ENCODE measurements around the gene PDE2A.
"Not testable (repeated sequence)": the region's sequence is repeated elsewhere in the genome, so short reads cannot be mapped to it uniquely, and the experiment has no call there.

PDE2A gene

DNA sequence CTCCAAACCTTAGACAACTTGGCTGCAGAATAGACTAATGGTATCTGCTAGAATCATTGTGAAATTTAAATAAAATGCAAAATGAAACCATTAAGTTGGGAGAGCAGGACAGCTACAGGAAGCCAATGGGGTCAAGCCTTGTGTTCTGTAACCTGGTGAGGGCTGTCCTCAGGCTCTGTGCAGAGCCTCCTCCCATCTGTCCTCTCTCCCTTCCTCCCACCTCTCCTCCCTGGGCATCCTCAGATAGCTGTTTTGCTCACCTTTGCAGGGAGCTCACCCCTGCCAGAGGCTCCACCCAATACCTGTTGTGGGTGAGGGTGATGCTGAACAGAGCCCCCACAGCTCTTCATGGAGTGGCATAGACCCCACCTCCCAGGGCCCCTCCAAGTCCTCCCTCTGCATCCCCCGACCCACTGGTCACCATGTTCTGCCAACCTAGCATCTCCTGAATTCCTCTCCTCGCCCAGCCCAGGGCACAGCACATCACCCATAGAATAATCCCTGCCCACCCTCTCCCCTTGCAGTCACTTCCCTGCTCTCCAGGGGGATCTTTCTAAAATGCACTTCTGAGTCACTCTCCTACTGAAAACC is 100.3 kb downstream of the PDE2A start:
- no peak for DNase-seq

DNA sequence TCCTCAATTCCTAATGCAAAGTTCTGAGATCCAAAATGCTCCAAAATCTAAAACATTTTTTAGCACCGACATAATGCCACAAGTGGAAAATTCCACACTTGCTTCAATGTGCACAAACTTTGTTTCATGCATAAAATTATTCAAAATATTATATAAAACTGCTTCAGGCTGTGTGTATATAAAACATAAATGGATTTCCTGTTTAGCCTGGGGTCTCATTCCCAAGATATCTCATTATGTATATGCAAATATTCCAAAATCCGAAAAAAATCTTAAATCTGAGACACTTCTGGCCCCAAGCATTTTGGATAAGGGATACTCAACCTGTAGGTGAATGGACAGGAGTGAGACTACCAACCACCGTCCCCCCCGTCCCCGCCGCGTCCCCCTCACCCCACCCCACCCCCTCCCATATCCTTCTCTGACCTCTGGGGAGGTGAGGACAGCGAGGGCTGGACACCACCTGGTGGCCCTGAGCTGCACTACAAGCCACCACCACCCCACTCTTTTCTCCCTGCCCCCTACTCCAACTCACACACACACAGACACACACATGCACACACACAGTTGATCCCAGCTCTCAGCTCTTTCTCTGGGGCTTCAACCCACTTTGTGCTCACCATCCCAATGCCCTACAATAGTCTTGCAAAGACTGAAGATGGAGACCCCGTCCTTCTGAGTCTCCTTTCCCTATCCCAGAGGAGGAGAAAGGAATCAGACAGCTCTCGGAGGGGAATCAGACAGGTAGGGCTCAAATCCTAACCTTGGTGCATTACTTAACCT is 101.0 kb downstream of the PDE2A start:
- peak; percentile 17 for DNase-seq

DNA sequence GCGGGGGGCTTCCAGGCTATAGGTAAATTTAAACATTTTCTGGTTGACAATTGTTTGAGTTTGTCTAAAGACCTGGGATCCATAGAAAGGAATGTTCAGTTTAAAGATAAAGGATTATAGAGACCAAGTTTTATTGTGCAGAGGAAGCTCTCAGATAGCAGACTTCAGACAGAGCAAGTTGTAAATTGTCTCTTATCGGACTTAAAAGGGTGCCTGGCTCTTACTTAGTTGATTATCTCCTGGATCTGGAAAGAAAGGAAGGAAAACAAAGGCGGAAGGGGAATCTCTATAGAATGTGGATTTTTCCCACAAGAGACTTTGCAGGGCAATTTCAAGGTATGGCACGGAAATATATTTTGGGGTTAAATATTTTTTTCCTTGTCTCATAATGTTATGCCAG is 101.7 kb downstream of the PDE2A start:
- DNase-seq: not testable (repeated sequence)

DNA sequence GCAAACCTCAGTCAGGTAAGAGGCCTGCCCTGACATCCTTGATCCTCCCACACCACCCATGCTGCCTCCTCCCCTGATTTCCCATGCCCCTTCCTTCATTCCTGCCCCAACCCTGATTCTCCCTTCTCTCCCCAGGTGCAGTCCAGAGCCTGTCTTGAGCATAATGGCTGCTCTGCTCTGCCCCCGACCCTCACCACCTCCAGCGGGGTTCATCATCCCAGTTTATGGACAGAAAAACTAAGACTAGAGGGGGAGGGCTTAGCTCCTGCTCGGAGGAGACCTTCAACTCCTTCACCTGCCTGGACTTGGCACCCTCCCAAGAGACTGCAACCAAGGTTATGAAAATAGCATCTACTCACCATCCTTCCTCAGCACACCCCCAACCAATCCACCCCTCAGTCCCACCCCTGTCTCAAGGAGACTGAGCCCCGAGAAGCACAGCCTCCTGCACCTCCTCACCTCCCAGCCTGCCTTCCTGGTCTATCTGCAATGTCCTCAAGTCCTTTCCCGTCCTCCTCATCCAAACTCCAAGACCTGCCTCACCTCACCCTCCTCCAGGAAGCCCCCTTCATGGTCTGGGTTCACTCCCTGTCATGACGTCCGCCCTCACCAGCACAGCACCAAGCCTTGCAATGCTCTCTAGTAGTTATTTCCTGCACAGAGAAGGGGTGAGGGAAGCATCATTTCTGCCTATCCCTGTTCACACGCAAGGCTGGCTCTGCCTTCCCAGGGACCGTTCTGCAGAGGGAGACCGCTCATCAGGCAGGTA is 103.1 kb downstream of the PDE2A start:
- no peak for DNase-seq

DNA sequence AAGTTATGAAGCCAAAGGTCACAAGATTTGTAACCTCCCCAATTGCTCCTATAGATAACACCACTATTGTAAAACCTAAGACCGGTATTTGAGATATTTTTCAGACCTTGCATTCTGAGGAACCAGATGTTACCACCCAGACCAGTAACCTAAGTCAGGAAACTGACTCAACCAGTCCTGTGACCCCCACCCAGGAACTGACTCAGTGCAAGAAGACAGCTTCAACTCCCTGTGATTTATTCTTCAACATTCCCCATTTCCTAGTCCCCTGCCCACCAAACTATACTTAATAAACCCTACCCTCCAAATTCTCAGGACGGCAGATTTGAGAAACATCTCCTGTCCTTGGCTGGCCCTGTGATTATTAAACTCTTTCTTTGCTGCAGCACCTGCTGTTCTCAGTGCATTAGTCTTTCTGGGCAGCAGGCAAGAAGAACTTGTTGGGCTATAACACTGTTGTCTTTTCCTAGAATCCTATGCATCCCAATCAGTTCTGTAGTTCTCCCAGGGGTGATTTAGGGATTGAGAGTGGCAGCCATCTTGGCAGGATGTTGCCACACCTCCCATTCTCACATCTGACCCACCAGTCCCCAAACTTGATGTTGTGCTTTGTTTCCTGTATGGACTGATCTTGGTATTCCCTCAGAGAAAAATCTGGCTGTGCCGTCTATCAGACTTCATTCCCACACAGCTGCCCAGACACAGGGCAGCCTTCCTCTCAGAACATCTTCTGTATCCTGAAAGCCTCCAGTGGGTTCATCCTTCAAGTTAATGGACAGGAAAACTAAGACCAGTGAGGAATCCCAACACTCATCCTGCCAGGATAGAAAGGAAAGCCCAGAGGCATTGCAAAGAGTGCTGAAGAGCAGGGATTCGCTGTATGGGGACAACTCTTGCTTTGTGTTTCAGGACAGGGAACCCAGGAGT is 104.0 kb downstream of the PDE2A start:
- no peak for DNase-seq

DNA sequence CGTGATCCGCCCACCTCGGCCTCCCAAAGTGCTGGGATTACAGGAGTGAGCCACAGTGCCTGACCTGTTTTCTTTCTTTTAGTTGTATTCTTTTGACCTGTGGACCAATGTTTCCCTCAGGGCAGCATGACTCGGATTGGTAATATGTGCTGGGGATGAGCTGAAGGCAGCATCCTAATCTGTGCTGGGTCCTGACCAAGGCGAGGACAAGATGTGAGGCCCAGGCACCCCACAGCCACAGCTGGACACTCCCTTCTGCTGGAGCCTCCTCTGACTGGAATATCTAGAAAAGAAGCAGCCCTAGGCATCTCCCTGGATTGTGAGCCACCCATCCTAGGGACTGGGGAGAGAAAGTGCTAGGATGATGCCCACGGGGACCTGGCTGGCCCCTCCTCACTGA is 105.4 kb downstream of the PDE2A start:
- no peak for DNase-seq

DNA sequence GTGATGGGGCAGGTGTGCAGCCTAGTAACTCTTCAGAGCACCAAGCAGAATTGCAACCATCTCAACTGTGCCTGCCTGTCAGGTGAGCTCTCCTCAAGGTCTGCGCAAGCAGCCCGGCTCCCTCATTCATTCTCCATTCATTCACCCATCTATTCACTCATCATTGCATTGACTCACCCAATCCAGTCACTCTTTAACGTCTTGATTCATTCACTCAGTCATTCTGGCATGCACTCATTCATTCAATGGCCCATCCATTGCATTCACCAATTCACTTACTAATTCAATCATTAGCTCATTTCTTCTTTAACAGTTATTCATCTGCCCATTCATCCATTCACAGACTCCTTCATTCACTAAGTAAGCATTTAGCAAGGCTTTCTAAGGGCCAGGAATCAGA is 111.8 kb downstream of the PDE2A start:
- no peak for DNase-seq

DNA sequence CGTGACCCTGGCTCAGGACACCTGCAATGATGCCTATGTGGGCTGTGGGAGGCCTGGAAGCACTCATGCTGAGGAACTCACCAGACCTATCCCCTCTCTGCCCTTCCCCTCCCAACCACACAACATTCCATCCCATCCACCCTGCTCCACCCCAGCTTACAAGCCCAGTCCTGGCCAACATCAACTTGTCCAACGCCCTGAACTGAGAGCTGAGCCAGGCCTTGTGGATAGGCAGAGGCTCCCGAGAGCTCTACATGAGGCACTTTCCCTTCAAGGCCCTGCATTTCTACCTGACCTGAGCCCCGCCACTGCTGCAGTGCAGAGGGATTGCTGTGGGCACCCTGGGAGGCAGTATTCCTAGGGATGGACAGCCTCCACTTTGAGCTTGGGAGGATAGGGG is 112.4 kb downstream of the PDE2A start:
- DNase-seq: no peak

DNA sequence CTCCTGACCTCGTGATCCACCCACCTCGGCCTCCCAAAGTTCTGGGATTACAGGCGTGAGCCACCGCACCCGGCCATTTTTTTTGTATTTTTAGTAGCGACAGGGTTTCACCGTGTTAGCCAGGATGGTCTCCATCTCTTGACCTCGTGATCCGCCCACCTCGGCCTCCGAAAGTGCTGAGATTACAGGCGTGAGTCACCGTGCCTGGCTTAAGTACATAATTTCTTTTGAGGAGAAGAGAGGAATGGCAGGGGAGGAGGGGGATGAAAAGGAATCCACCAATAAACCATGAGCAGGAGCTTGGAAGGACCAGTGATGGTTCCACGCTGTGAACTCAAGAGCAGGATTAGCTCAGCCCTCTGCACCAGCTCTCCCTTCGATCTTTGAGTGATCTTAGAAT is 113.4 kb downstream of the PDE2A start:
- DNase-seq: not testable (repeated sequence)

DNA sequence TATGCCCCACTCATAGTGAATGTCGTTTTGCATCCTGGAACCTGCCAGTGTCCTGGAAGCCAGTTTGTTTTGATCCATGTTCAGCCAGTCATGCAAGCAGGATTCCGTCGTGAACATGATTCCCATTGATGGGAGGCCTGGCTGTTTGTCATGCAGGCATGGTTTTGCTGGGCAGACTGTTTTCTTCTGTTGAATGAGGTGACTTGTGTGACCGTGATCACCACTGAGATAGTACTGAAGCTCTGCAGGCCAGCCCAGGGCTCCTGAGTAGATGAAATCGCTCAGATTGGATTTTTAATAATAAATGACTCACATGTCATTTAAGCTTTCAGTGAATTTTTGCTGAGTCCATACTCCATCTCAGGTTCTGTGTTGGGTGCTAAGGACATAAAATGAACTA is 117.8 kb downstream of the PDE2A start:
- no peak for DNase-seq

DNA sequence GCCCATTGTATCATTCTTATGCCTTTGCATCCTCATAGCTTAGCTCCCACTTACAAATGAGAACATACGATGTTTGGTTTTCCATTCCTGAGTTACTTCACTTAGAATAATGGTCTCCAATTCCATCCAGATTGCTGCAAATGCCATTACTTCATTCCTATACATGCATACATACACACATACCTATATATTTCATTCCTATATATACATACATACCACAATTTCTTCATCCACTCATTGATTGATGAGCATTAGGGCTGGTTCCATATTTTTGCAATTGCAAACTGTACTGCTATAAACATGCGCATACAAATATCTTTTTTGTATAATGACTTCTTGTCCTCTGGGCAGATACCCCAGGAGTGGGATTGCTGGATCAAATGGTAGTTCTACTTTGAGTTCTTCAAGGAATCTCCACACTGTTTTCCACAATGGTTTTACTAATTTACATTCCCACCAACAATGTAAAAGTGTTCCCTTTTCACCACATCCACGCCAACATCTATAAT is 119.2 kb downstream of the PDE2A start:
- not testable (repeated sequence) for DNase-seq

DNA sequence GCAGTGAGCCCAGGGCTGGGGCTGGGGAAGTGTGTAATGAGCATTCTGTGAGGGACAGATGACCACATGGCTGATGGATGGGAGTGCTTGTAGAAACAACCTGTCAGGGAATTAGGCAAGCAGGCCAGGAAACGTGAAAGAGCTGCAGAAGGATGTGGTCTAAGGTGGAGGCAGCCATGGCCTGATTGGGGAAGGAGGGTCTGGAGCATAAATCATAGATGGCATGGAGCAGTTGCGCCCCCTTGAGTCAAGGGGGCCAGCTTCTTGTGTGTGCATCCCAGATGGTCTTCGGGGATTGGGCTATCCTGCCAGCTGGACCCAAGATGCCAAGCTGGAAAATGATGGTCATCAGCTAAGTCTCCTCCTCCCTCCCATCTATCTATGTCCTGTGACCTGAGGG is 120.5 kb downstream of the PDE2A start:
- peak; percentile 70 for DNase-seq

DNA sequence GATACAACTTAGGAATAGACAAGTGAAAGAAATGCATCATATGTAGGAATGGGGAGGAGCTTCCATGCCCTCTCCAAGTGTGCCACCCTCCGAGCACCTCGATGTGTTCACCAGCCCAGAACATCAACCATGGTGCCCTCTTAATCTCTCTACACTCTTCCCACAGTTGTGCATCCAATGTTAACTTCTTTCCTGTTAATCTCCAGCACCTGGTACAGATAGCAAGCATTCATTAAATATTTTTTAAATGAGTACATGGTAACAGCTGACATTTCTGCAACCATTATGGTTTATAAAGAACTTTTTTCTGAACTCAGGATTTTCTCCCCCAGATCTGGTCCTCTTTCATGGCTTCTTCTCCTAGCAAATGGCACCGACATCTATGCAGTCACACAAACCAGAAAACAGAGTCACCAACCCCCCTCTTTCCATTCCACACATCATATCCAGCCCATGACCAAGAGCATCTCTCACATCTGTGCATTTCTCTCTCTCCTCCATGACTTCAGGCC is 121.8 kb downstream of the PDE2A start:
- DNase-seq: no peak

DNA sequence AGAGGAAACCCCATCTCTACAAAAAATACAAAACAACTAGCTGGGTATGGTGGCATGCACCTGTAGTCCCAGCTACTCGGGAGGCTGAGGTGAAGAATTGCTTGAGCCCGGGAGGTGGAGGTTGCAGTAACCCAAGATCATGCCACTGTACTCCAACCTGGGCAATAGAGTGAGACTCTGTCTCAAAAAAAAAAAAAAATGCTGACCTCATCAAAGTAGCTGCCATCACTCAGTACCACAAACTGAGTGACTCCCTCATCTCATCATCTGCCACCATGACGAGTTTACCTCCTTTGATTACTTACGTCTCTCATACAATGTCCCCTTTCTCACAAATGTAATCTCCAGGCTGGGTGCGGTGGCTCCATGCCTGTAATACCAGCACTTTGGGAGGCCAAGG is 122.7 kb downstream of the PDE2A start:
- DNase-seq: no peak

DNA sequence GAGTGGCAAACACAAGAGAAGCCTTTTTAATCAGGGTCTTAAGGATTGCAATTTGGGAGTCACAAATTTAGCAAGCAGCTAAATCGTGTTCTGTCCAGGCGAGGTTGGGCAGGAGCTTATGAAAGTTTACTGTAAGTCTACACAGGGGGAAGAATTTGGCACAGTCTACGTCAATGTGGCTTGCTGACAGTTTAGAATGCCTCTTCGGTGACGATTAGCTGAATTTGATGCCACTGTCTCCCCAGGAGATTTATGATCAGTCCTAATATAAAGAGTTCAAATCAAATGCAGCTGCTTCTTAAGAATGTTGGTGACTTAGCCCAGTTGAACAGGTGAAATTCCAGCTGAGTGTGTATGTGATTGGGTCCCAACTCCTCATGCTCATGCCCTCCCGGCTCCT is 125.8 kb downstream of the PDE2A start:
- no peak for DNase-seq

DNA sequence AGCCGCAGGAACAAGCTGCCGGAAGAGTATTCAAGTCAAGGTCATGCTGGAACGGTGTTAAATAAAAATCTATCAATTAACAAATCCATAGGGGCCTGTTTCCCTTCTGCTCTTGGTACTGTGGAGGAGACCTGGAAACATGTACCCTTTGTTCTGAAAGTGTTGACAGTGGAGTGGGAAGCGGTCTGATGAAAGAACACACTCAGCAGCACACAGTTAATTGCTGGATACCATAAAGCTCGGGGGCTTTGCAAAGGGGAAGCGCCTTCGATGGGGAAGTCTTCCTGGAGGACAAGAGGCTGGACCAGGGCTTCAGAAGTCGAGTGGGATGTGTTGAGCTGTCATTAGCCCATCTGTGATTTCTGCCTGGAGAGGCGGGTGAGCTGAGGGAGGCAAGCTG is 127.4 kb downstream of the PDE2A start:
- no peak for DNase-seq

DNA sequence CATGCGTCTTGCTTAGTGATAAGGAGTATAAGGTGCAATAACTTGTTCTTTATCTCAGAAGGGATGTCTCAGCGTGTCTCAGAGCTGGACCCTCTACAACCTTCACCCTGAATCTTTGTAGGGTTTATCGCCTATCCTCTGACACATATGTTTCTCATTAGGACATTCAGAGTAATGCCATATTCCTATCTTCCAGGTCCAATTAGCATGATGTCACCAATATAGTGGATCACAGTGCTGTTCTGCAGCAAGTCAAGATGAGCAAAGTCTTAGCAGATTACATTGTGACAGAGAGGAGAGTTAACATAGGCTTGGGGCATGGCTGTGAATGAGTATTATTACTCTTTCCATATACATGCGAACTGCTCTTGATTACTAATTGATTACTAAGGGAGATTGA is 129.6 kb downstream of the PDE2A start:
- no peak for DNase-seq

DNA sequence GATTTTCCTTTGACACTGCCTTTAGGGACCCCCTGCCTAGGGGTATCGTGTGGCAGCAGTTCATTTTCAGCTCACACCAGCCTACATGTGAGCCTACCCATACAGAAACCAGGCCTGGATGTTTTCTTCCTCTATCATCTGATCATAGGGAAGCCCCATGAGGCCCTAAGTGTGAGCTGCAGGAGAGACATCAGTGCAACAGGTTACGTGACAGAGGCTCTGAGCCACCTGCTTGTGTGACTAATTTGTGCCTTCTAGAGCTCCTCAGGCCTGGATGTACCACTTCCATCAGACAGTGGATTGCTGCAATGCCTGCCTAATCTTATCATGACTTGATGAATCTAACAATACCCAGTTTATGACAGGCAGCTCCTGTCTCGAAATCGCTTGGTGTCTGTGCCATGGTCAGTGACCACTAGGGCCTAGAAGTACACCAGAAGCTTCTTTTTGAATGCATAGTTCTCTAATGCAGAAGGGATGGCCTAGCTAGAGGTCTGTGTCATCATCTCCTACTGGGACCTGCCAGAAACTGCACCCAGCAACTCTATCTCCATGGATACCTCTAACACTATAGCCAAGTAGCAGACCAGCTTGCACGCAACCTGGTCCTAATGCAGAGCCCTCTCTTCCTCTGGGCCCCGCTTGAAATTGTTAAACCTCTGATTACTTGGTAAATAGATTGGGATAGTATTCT is 130.2 kb downstream of the PDE2A start:
- no peak for DNase-seq

DNA sequence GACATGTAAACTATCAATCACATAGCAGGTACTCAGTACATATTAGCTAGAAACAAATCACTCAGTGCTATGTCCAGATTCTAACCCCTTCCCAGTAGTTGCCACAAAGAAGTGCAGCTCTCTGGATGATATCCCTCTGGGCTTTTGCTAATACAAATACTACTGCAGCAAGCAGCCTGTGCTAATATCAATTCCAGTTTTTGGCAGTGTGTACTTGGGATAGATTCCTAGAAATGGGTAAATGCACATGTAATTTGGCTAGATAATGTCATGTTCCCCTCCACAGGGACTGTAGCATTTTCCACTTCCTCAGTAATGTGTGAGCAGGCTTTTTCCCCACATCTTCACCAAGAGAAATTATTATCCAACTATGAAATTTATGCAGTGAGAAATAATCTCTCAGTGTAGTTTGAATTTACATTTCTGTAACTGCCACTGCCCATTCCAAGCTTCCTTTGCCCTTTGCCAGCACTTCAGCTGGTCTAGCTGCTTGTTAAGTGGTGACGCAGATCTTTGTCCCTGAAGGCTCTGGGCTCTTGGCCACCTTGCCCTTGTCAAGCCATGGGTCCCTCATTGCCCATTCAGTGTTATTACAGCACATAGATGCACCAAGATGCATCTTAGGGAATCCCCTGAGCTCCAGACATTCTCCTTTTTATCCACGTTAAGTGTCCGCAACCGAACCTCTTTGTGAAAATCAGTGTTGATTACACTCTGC is 132.8 kb downstream of the PDE2A start:
- DNase-seq: no peak

DNA sequence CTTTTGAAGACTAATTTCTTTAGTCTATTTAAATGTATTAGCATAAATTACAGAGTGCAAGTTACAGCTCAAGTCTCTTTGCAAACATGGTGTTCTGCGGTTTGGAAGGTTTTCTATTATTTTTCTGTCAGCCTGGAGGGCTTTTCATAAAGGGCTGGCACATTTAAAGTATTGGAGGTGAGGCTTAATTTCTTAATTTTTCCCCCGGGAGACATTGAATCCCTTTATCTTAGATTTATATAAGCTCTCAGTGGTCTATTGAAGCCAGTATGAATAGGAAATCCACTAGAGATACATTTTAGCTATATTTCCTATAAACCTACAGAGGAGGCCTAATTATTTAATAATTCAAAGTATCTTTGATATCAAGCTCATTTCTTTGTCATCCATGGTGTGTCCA is 137.2 kb downstream of the PDE2A start:
- no peak for DNase-seq

DNA sequence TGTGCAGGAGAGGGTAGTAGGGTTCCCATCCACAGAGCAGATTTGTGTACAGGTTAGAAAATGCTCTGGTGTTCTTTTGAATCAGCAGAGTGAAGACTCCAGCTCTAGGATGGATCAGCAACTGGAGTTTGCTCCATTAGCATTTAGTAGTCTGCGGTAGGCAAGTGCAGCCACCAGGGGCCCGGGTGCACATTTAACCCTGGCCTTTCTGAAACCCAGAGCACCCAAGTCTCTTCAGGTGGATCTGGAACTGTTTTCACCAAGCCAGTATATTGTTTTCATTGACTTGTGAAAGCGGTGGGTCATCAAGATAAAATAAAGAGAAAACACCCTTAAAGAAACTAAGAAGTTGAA is 139.1 kb downstream of the PDE2A start:
- DNase-seq: no peak

All from hematopoietic multipotent progenitor cell treated with erythropoietin and hydrocortisone succinate and interleukin-3 and kit ligand, for 8 days (in vitro differentiated cells).